BJ (cell line): Measurements from ENCODE around the gene MPRIP. TPM values are rescaled to one million over a fixed set of nuclear protein-coding genes. Genes with fewer than 3 reads are reported as not detected.

Experiments
- CTCF ChIA-PET: fragments of 350-600 bp; formaldehyde crosslinking; extraction: SDS; loops from one replicate; lab custom pipeline; 2021; ENCODE audit warnings: antibody characterized with exemption, inconsistent platforms; lab: Yijun Ruan, JAX
- POLR2A ChIA-PET: fragments of 300-600 bp; sonication (Branson Sonifier 250); formaldehyde crosslinking; extraction: SDS; loops from one replicate; lab custom pipeline; 2021; ENCODE audit warnings: antibody characterized with exemption; lab: Charles Lee
- DNase-seq: peaks from one replicate; pipeline ENCODE4 v3.0.0-alpha.2; 2011; ENCODE audit warnings: low read depth
- H3K27me3 ChIP-seq: 2 replicates; pipeline ENCODE4 v1.6.0; 2011; ENCODE audit warnings: low read length; ENCODE audit not compliant: control insufficient read depth, insufficient read depth
- H3K36me3 ChIP-seq: 2 replicates; pipeline ENCODE4 v1.5.1; 2011; ENCODE audit warnings: low read length; ENCODE audit not compliant: control insufficient read depth, insufficient read depth
- H3K4me3 ChIP-seq: 2 replicates; pipeline ENCODE4 v1.5.1; 2011; ENCODE audit warnings: low read depth, mild to moderate bottlenecking, control low read depth, low read length
- polyA plus RNA-seq: library from polyadenylated mRNA; depleted of rRNA; stranded (reverse); fragments of >200 nt; gene quantifications from 2 replicates; pipeline ENCODE4 v1.2.3, GENCODE V29; 2011
- TF ChIP-seq, protein P1 (sequence below): IDR thresholded peaks from 2 replicates; pipeline ENCODE4 v1.5.1; 2011; ENCODE audit warnings: low read depth, mild to moderate bottlenecking, control low read depth, inconsistent platforms, low read length, moderate library complexity; ENCODE audit not compliant: insufficient read depth

The MPRIP gene
- polyA plus RNA-seq, 1 experiment, result 149 TPM

DNA sequence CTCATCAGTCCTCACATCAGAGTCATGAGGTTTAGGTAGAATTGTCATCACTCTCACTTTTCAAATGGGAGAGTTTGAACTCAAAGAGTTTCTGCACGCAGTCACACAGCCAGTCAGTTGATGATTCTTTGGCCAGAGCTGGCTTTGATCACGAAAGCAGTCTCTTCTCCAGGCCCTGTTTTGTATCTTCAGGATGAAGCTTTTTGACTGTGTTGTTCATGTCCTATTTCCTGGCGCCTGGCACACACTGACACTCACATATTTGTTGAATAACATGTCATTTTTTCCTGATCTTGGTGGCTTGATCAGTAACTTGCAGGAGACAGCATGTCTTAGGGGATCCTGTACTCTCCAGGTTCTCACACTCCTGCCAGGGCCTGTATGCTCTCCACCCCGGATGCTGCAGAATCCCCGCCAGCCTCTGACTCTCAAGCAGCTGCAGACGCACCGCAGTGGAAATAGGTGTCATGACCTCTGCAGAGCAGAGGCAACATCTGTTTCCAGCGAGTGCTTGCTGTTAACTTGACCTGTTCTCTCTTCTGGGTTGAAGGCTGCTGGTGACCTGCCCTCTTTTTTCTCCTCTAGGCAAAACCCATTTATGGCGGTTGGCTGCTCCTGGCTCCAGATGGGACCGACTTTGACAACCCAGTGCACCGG, 33.0 kb downstream of the MPRIP start:
- CTCF ChIA-PET, result interaction anchor here (0.6 to 1.5 kb wide), 3 partner anchors 15 to 158 kb away, joined by 3 to 6 read pairs (median 3); no protein-coding TSS in a partner anchor
- H3K36me3 ChIP-seq, result peaks cover 24% of the 10 kb centered on the region
- no peak overlapping the region for H3K4me3 ChIP-seq
- TF ChIP-seq, protein P1, sequence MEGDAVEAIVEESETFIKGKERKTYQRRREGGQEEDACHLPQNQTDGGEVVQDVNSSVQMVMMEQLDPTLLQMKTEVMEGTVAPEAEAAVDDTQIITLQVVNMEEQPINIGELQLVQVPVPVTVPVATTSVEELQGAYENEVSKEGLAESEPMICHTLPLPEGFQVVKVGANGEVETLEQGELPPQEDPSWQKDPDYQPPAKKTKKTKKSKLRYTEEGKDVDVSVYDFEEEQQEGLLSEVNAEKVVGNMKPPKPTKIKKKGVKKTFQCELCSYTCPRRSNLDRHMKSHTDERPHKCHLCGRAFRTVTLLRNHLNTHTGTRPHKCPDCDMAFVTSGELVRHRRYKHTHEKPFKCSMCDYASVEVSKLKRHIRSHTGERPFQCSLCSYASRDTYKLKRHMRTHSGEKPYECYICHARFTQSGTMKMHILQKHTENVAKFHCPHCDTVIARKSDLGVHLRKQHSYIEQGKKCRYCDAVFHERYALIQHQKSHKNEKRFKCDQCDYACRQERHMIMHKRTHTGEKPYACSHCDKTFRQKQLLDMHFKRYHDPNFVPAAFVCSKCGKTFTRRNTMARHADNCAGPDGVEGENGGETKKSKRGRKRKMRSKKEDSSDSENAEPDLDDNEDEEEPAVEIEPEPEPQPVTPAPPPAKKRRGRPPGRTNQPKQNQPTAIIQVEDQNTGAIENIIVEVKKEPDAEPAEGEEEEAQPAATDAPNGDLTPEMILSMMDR, result no peak
- POLR2A ChIA-PET, result no interaction called here
- H3K27me3 ChIP-seq, result no peaks in the 10 kb centered on the region
- peak; percentile 43 for DNase-seq

DNA sequence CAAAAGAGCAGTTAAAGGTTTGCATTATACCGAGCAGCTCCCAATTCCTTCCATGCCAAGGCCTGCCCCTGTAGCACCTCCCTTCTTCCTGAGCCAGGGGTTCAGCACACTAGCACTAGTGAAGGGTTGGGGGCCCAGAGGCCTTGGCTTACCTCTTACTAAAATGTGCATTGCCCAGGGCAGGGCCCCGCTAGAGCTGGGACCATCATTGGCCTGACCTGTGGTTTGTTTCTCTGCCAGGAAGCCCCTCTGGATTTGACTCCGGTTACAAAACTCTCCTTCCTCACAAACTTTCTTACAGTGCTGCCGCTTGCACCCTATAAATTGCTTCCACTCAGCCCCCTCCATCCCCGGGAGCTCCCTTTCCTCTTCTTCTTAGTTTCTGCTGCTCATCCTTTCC, 33.8 kb downstream of the MPRIP start:
- Histone ChIP-seq H3K36me3 (peaks cover 24% of the 10 kb centered on the region), H3K27me3 (no peaks in the 10 kb centered on the region), H3K4me3 (no peak overlapping the region)
- TF ChIP-seq, protein P1, result no peak
- POLR2A ChIA-PET, result no interaction called here
- DNase-seq, result no peak
- CTCF ChIA-PET, result interaction anchor here (1.5 kb wide), 1 partner anchor 66 kb away, joined by 6 read pairs; no protein-coding TSS in a partner anchor

DNA sequence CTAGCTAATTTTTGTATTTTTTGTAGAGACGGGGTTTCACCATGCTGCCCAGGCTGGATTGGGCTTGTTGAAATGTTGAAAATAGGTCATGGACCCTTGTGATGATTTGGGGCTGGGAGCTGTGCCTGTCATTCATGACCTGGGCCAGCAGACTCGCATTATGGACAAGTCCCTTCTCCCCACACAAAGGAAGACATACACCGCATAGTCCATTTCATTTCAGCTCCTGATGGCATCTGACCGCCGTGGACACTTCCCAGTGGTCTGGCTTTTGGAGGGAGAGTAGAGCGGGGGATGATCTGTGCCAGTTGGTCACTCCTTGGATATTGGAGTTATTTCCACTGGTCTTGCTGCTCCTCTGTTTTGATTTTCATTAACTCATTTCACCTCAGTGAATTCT, 34.8 kb downstream of the MPRIP start:
- CTCF ChIA-PET, result no interaction called here
- H3K4me3 ChIP-seq, result no peak overlapping the region
- DNase-seq, result no peak
- H3K36me3 ChIP-seq, result peaks cover 23% of the 10 kb centered on the region
- no peaks in the 10 kb centered on the region for H3K27me3 ChIP-seq
- POLR2A ChIA-PET, result no interaction called here
- TF ChIP-seq, protein P1, result no peak

DNA sequence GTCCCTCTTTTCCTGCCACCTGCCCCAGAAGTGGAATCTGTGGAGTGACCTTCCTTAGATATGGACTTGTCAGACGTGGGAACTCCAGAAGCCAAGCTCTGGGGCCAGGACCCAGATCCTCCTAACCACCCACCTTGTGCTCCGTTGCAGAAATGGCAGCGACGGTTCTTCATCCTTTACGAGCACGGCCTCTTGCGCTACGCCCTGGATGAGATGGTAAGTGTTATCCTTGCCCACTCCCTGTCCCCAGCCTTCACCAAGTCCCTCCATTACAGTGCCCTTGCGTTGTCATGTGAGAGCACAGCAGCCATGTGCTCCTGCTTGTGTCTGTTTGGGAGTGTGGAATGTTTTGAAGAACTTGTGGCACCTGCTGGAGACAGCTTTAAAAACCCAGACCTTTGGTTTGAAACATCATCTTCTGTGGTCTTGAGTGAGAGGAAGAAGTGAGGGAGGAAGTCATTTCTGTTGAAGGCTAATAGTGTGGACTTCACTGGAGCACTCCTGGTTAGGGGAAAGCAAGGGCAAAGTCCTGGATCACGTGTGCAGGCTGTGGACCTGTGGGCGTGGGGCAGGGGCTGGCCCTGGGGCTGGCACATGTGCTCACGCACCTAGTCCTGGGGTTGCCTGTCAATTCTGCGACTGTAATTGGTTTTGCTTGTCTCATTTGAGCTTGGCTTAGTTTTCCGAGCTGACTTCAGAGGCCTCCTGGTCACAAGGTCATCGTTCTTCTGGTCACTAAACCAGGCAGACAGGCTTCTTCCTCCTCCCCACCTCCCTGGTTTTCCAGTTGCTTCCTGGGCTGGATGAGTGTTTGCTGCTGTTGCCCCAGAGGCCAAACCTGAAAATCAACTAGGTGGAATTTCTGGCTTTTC, 35.8 kb downstream of the MPRIP start:
- TF ChIP-seq, protein P1, result no peak
- DNase-seq, result no peak
- ChIA-PET CTCF (interaction anchor here (0.6 kb wide), 1 partner anchor 75 kb away, joined by 4 read pairs; no protein-coding TSS in a partner anchor), POLR2A (no interaction called here)
- Histone ChIP-seq H3K27me3 (no peaks in the 10 kb centered on the region), H3K36me3 (peaks cover 21% of the 10 kb centered on the region), H3K4me3 (no peak overlapping the region)

DNA sequence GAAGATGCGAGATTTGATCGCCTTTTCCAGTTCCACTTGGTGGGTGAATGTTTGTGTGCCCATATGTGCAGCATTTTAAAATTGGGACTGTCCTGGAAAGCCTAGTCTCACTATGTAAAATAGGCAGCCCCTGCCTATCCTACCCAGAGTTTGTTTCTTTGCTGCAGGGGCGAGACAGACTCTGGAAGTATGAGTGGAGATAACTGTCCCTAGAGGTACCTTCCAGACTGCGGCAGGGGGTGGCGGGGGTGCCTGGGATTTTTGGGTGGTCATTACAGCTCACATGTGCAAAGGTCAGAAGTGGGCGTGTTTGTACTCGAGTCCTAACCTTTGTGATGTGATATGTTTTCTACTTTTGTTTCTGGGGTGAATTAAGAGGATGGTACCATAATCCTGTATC, 36.6 kb downstream of the MPRIP start:
- CTCF ChIA-PET, result no interaction called here
- DNase-seq, result no peak
- H3K4me3 ChIP-seq, result no peak overlapping the region
- POLR2A ChIA-PET, result no interaction called here
- peaks cover 17% of the 10 kb centered on the region for H3K36me3 ChIP-seq
- TF ChIP-seq, protein P1, result no peak
- H3K27me3 ChIP-seq, result no peaks in the 10 kb centered on the region
